B cell (primary cell): ENCODE results near the gene GLDN. TPM values are rescaled to one million over a fixed set of nuclear protein-coding genes. Genes with fewer than 3 reads are reported as not detected.
"Not testable (repeated sequence)": the region's sequence is repeated elsewhere in the genome, so short reads cannot be mapped to it uniquely, and the experiment has no call there.

Experiments used
- ATAC-seq: fragments of 200-7000 bp; cut with Tn5 transposase; one replicate; pipeline ENCODE4 v1.10.0; 2021; ENCODE audit warnings: low read depth, mild to moderate bottlenecking, moderate number of reproducible peaks, moderate library complexity
- CTCF ChIA-PET: fragments of 350-600 bp; sonication (Branson Sonifier 250); formaldehyde crosslinking; loops from one replicate; lab custom pipeline; 2021; ENCODE audit warnings: antibody characterized with exemption, inconsistent platforms; lab: Charles Lee
- POLR2A ChIA-PET: fragments of 350-600 bp; sonication (Branson Sonifier 250); formaldehyde crosslinking; loops from one replicate; lab custom pipeline; 2021; ENCODE audit warnings: antibody characterized with exemption; lab: Charles Lee
- DNase-seq: peaks from one replicate; pipeline ENCODE4 v3.0.0; 2013
- H2AFZ ChIP-seq: 2 replicates; pipeline ENCODE4 v1.6.1; 2012; ENCODE audit warnings: mild to moderate bottlenecking, low read depth, low read length; ENCODE audit not compliant: insufficient read depth, poor library complexity, severe bottlenecking
- H3K27ac ChIP-seq, 2 donors: 1 replicate in 1 of 2; 2 replicates in 1 of 2; pipeline ENCODE4 v1.5.1; 2012 to 2013; ENCODE audit warnings: low read length in 2 of 2, mild to moderate bottlenecking in 2 of 2, moderate library complexity in 1 of 2
- H3K27me3 ChIP-seq, 4 experiments: fragments of 200-600 bp in 1 of 4; sonication (generic) in 1 of 4; replicated peaks in 1 of 4; 1 replicate in 2 of 4; 2 replicates in 2 of 4; pipeline versions ENCODE4 v1.6.1 to v1.7.0; 2013 to 2016; ENCODE audit warnings: low read length in 3 of 4, mild to moderate bottlenecking in 2 of 4, mixed read lengths in 1 of 4, moderate library complexity in 1 of 4; ENCODE audit not compliant: insufficient read depth in 4 of 4, control insufficient read depth in 3 of 4; ENCODE audit errors: control extremely low read depth in 1 of 4
- H3K36me3 ChIP-seq, 2 experiments: replicated peaks in 1 of 2; 1 replicate in 1 of 2; 2 replicates in 1 of 2; pipeline versions ENCODE4 v1.6.1 to v1.7.1; 2013; ENCODE audit warnings: low read length in 1 of 2; ENCODE audit not compliant: insufficient read depth in 2 of 2, control insufficient read depth in 1 of 2; ENCODE audit errors: control extremely low read depth in 1 of 2, extremely low read depth in 1 of 2
- H3K4me1 ChIP-seq, 2 donors: fragments of 200-600 bp in 1 of 2; sonication (generic) in 1 of 2; 1 replicate in 1 of 2; 2 replicates in 1 of 2; pipeline versions ENCODE4 v1.5.1 to v1.6.1; 2013 to 2017; ENCODE audit warnings: low read length in 2 of 2; ENCODE audit not compliant: control insufficient read depth in 2 of 2, insufficient read depth in 2 of 2
- H3K4me2 ChIP-seq: replicated peaks from 2 replicates; pipeline ENCODE3; 2012; ENCODE audit warnings: mild to moderate bottlenecking, low read depth, low read length; ENCODE audit not compliant: poor library complexity, severe bottlenecking
- H3K4me3 ChIP-seq, 5 experiments: fragments of 200-600 bp in 1 of 5; sonication (generic) in 1 of 5; 1 replicate in 3 of 5; 2 replicates in 2 of 5; pipeline versions ENCODE4 v1.5.1 to v1.7.0; 2011 to 2016; ENCODE audit warnings: low read length in 4 of 5, mild to moderate bottlenecking in 4 of 5, low read depth in 2 of 5, control low read depth in 1 of 5, moderate library complexity in 1 of 5; ENCODE audit not compliant: insufficient read depth in 1 of 5; ENCODE audit errors: control extremely low read depth in 1 of 5, extremely low read depth in 1 of 5
- H3K79me2 ChIP-seq: fragments of 200-600 bp; sonication (generic); one replicate; pipeline ENCODE4 v1.6.0; 2016; ENCODE audit warnings: low read length; ENCODE audit not compliant: control insufficient read depth, insufficient read depth
- H3K9ac ChIP-seq: fragments of 200-600 bp; sonication (generic); 2 replicates; pipeline ENCODE4 v1.6.1; 2017; ENCODE audit warnings: mild to moderate bottlenecking, low read length, moderate library complexity
- H3K9me3 ChIP-seq, 3 donors: one replicate each; pipeline versions ENCODE4 v1.6.1 to v1.7.1; 2013; ENCODE audit warnings: low read length in 2 of 3; ENCODE audit not compliant: control insufficient read depth in 2 of 3, insufficient read depth in 1 of 3; ENCODE audit errors: control extremely low read depth in 1 of 3
- H4K20me1 ChIP-seq: 2 replicates; pipeline ENCODE4 v1.6.0; 2012; ENCODE audit warnings: mild to moderate bottlenecking, low read length; ENCODE audit not compliant: insufficient read depth, control insufficient read depth, poor library complexity, severe bottlenecking
- H3K27ac Mint-ChIP-seq: one replicate; pipeline ENCODE4 v1.8.0; 2021; ENCODE audit warnings: mixed read lengths
- H3K27me3 Mint-ChIP-seq: one replicate; pipeline ENCODE4 v1.8.0; 2021; ENCODE audit warnings: mixed read lengths
- H3K4me1 Mint-ChIP-seq: one replicate; pipeline ENCODE4 v1.8.0; 2021; ENCODE audit warnings: mixed read lengths
- H3K4me3 Mint-ChIP-seq: one replicate; pipeline ENCODE4 v1.8.0; 2021; ENCODE audit warnings: mixed read lengths
- H3K9me3 Mint-ChIP-seq: one replicate; pipeline ENCODE4 v1.8.0; 2022; ENCODE audit warnings: mixed read lengths; ENCODE audit not compliant: insufficient read depth
- EZH2 ChIP-seq: IDR thresholded peaks from 2 replicates; pipeline ENCODE4 v1.6.1; 2012; ENCODE audit warnings: borderline replicate concordance, low read depth, mild to moderate bottlenecking, moderate library complexity, low read length; ENCODE audit not compliant: insufficient read depth, poor library complexity, severe bottlenecking
- WGBS: methylation state at CpG from one replicate; pipeline ENCODE4 v1.1.5; 2013; ENCODE audit warnings: missing lambda C conversion rate; ENCODE audit not compliant: insufficient coverage; 5-methylcytosine and 5-hydroxymethylcytosine counted together
- intact Hi-C: fragments of 100-400 bp; cut with micrococcal nuclease; formaldehyde crosslinking; loops from one replicate; pipeline ENCODE4 v1.10.0; 2022
- polyA plus RNA-seq: library from polyadenylated mRNA; depleted of rRNA; stranded (reverse); fragments of >200 nt; gene quantifications from 2 replicates; pipeline ENCODE4 v1.2.3, GENCODE V29; 2012
- total RNA-seq, 2 donors: library from RNA; stranded (reverse); fragments of 120-200 nt in 1 of 2; gene quantifications; 1 replicate in 1 of 2; 2 replicates in 1 of 2; pipeline versions ENCODE4 v1.2.3 to v1.2.4, GENCODE V29; 2013 to 2022
- TF ChIP-seq, protein P1 (sequence below): fragments of 200-600 bp; IDR thresholded peaks from one replicate; pipeline ENCODE4 v1.8.0; 2022; ENCODE audit warnings: antibody characterized with exemption, mild to moderate bottlenecking

GLDN gene
- total and polyA plus RNA-seq, 2 donors (not counting 1 experiment from before 2014, with no cell fraction given) = not detected

DNA sequence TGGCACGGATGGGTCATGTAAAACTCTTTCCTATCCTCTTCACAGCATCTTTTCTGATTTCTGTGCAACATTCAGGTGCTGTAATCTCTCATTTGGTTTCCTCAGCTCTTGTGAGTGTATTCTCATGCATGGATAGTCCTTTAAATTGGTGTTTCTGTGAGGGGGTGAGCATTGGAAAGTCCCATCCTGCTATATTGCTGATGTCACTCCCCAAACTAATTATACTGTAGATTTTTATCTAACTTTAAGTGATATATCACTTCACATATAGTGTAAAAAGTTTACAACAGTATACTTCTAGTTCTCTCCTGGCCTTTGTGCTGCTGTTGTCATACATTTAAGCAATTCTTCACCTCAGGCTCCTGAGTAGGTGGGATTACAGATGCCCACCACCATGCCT, 102.7 kb downstream of the GLDN start:
- H3K4me1 Mint-ChIP-seq = no peaks in the 10 kb centered on the region
- H4K20me1 ChIP-seq = no peaks in the 10 kb centered on the region
- peaks cover 0 to 7% (median 0%) of the 10 kb centered on the region in 3 donors for H3K9me3 ChIP-seq
- no peak overlapping the region for H3K4me3 ChIP-seq
- no peaks in the 10 kb centered on the region for H3K4me1 ChIP-seq
- ChIA-PET POLR2A (no interaction called here), CTCF (no interaction called here)
- H3K27me3 ChIP-seq = peaks cover 0 to 3% (median 0%) of the 10 kb centered on the region in 4 experiments
- no CpG with 5 or more reads among the region's 1 CpG for WGBS
- H3K27ac ChIP-seq = no peak overlapping the region
- no peak overlapping the region for H2AFZ ChIP-seq
- no peaks in the 10 kb centered on the region for H3K9me3 Mint-ChIP-seq
- H3K9ac ChIP-seq = no peak overlapping the region
- no peaks in the 10 kb centered on the region for H3K79me2 ChIP-seq
- no peak overlapping the region for H3K4me2 ChIP-seq
- no peaks in the 10 kb centered on the region for H3K27me3 Mint-ChIP-seq
- DNase-seq = no peak
- H3K27ac Mint-ChIP-seq = no peak overlapping the region
- intact Hi-C loops = no loop called here
- H3K36me3 ChIP-seq = no peaks in the 10 kb centered on the region
- H3K4me3 Mint-ChIP-seq = no peak overlapping the region
- TF ChIP-seq, protein P1, sequence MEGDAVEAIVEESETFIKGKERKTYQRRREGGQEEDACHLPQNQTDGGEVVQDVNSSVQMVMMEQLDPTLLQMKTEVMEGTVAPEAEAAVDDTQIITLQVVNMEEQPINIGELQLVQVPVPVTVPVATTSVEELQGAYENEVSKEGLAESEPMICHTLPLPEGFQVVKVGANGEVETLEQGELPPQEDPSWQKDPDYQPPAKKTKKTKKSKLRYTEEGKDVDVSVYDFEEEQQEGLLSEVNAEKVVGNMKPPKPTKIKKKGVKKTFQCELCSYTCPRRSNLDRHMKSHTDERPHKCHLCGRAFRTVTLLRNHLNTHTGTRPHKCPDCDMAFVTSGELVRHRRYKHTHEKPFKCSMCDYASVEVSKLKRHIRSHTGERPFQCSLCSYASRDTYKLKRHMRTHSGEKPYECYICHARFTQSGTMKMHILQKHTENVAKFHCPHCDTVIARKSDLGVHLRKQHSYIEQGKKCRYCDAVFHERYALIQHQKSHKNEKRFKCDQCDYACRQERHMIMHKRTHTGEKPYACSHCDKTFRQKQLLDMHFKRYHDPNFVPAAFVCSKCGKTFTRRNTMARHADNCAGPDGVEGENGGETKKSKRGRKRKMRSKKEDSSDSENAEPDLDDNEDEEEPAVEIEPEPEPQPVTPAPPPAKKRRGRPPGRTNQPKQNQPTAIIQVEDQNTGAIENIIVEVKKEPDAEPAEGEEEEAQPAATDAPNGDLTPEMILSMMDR = no peak
- no peak for ATAC-seq

DNA sequence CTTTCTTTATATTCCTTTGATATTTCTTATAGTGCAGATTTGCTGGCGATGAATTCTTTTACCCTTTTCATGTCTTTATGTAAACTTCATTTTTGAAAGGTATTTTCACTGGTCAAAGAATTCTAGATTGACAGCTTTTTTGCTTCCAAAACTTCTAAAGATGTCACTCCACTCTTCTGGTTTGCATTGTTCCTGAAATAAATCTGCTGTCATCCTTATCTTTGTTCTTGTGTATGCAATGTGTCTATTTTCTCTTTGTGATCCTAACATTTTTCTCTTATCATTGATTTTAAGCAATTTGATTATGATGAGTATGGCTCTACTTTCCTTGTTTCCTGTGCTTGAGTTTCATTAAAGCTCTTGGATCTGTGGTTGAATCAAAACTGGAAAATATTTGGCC, 103.4 kb downstream of the GLDN start:
- no peaks in the 10 kb centered on the region for H3K27me3 Mint-ChIP-seq
- H3K27me3 ChIP-seq = peaks cover 0 to 3% (median 0%) of the 10 kb centered on the region in 4 experiments
- H3K4me2 ChIP-seq = no peak overlapping the region
- no peak overlapping the region for H3K4me3 ChIP-seq
- no peaks in the 10 kb centered on the region for H3K4me1 Mint-ChIP-seq
- no peaks in the 10 kb centered on the region for H3K79me2 ChIP-seq
- no peak overlapping the region for H3K27ac ChIP-seq
- TF ChIP-seq EZH2 = no peak
- TF ChIP-seq, protein P1 = no peak
- no peak overlapping the region for H2AFZ ChIP-seq
- H3K4me1 ChIP-seq = no peaks in the 10 kb centered on the region
- no peak overlapping the region for H3K27ac Mint-ChIP-seq
- no CpG with 5 or more reads among the region's 1 CpG for WGBS
- CTCF ChIA-PET = no interaction called here
- no peaks in the 10 kb centered on the region for H3K36me3 ChIP-seq
- H3K4me3 Mint-ChIP-seq = no peak overlapping the region
- H3K9ac ChIP-seq = no peak overlapping the region
- ATAC-seq = no peak
- peaks cover 0 to 7% (median 0%) of the 10 kb centered on the region in 3 donors for H3K9me3 ChIP-seq
- no peaks in the 10 kb centered on the region for H3K9me3 Mint-ChIP-seq
- intact Hi-C loops = no loop called here
- H4K20me1 ChIP-seq = no peaks in the 10 kb centered on the region
- POLR2A ChIA-PET = no interaction called here
- no peak for DNase-seq

DNA sequence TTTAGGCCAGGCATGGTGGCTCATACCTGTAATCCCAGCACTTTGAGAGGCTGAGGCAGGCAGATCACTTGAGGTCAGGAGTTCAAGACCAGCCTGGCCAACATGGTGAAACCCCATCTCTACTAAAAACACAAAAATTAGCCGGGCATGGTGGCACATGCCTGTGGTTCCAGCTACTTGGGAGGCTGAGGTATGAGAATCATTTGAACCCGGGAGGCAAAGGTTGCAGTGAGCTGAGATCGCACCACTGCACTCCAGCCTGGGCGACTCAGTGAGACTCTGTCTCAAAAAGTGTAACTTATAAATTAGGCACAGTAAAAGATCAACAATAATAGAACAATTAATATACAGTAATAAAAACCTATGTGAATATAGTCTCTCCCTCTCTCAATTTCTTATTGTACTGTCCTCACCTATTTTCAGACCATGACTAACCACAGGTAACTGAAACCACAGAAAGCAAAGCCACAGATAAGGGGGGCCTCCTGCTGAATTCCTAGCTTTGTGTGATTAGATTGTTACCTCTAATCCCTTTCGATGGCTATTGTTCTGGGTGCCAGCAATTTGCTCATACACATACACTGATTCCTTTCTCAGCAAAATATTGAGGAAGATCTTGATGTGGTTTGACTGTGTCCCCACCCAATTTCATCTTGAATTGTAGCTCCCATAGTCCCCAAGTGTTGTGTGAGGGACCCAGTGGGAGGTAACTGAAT, 104.7 kb downstream of the GLDN start:
- POLR2A ChIA-PET, H3K4me1 ChIP-seq, H4K20me1 ChIP-seq, CTCF ChIA-PET, H3K4me3 ChIP-seq, H3K79me2 ChIP-seq, H3K4me3 Mint-ChIP-seq, H2AFZ ChIP-seq, H3K9me3 ChIP-seq, H3K27me3 ChIP-seq, H3K27ac Mint-ChIP-seq, H3K27me3 Mint-ChIP-seq, intact Hi-C loops, DNase-seq, H3K36me3 ChIP-seq, H3K4me1 Mint-ChIP-seq, H3K9ac ChIP-seq, H3K4me2 ChIP-seq, H3K9me3 Mint-ChIP-seq, H3K27ac ChIP-seq, ATAC-seq: not testable (repeated sequence)
- 100% methylated on average over 1 of the region's 5 CpGs for WGBS
